ENCODE data around the gene RPL35.

RPL35 gene

GRCh38 chr9:124831642-124832364 lies 30.0 kb downstream of the RPL35 start:
- peak in 3 of 10 donors; percentile 24 to 31 (median 26) for DNase-seq
- intact Hi-C loops (cut with DNase I), result no loop called here

DNA sequence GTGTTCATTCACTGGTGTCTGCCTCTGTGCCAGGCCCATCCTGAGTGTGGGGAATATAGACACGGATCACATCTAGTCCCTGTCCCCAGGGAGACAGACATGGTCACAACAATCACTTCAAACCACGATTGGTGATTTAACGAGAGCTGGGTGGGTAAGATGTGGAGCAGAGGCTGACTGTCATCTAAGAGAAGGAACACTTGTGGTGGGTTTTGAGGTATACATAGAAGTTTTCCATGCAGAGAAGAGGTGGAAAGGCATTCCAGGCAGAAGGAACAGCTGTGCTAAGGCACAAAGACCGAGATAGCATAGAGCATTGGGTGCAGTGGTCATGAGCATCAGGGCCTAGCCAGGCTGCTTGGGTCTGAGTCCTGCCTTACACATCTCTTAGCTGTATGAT lies 31.2 kb downstream of the RPL35 start:
- intact Hi-C loops (cut with DNase I), result no loop called here
- peak in 2 of 10 donors; percentile 7 to 17 for DNase-seq

GRCh38 chr9:124829334-124829669 lies 32.5 kb downstream of the RPL35 start:
- peak in 1 of 10 donors; percentile 10 for DNase-seq
- intact Hi-C loops (cut with DNase I), result no loop called here

DNA sequence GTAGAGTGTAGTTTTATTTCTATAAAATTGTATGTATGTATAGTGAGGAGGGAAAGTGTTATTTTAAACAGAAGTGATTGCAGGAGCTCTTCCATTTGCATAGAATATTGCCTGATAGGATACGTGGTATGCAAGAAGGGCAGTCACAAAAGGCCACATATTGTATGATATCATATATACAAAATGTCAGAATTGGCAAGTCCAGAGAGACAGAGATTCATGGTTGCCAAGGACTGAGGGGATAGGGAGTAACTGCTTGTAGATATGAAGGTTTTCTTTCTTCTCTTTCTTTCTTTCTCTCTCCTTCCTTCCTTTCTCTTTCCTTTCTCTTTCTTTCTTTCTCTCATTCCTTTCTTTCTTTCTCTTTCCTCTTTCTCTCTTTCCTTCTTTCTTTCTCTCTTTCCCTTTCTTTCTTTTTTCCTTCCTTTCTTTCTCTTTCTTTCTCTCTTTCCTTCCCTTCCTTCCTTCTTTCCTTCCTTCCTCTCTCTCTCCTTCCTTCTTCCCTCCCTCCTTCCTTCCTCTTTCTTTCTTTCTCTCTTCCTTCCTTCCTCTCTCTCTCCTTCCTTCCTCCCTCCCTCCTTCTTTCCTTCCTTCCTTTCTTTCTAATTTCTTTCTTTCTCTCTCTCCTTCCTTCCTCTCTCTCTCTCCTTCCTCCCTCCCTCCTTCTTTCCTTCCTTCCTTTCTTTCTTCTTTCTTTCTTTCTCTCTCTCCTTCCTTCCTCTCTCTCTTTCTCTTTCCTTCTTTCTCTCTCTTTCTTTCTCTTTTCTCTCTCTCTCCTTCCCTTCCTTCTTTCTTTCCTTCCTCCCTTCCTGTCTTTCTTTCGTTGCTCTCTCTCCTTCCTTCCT lies 33.0 kb downstream of the RPL35 start:
- intact Hi-C loops (cut with DNase I), result no loop called here
- DNase-seq, result no peak

- peak in 2 of 10 donors; percentile 23 to 48 for DNase-seq
- intact Hi-C loops (cut with DNase I), result no loop called here
Observed at GRCh38 chr9:124820698-124821623, 40.8 kb downstream of the RPL35 start.

GRCh38 chr9:124818431-124819281 lies 43.1 kb downstream of the RPL35 start:
- intact Hi-C loops (cut with DNase I), result no loop called here

DNA sequence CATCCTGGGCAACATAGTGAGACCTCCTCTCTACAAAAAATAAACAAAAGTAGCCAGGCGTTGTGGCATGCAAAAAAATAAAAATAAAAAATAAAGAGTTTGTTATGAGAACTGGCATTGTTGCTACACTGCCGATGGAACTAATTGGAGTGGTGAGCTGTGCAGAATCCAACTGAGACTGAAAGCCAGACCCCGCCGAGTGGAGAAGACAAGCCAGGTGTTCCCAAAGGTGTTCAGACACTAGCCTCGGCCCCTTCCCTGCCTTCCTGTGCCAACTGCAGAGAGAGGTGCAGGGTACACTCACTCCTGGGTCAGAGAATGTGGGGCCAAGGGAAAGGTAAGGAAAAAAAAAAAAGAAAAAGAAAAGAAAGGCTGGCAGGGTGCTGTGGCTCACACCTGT lies 46.2 kb downstream of the RPL35 start:
- intact Hi-C loops (cut with DNase I), result no loop called here
- peak in 3 of 10 donors; percentile 59 to 65 (median 62) for DNase-seq

More at GRCh38 chr9:124818431-124819281, 43.1 kb downstream of the RPL35 start:
- DNase-seq, result peak in 3 of 10 donors; percentile 27 to 51 (median 40)

GRCh38 chr9:124814164-124814535 lies 47.6 kb downstream of the RPL35 start:
- intact Hi-C loops (cut with DNase I), result no loop called here
- peak in 3 of 10 donors; percentile 3 to 37 (median 23) for DNase-seq

DNA sequence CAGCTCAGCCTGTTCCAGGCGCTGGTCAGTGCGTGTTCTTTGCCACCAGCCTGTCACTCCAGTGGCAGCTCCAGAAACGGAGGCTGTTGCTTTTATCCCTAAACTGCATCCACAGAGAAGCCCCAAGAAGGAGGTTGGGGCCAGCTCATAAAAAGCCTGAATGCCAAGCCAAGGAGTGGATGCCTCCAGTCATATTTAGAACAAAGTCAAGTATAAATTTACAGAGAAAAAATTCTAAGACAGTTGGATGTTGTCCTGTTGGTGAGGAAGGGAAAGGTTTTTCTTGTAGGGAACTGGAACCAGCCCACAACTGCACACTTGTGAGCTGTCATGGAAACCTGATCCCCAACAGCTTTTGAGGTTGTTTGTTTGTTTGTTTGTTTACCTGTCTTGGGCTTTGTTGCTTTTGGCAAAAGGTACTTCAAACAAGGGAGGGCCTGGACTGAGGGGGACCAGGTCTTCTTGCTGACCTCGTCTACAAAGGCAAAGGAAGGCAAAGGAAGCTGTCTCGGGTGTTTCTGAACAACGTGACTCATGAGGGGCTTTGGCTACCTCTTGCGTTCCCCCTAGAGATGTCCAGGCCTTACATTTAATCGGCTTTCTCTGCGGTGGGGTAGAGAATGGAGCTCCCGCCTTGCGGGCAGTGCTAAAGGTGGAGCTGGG lies 48.1 kb downstream of the RPL35 start:
- DNase-seq, result peak in 3 of 10 donors; percentile 5 to 40 (median 10)
- intact Hi-C loops (cut with DNase I), result no loop called here

- peak in 1 of 10 donors; percentile 14 for DNase-seq
- intact Hi-C loops (cut with DNase I), result no loop called here
Observed at GRCh38 chr9:124813041-124813440, 48.7 kb downstream of the RPL35 start.

DNA sequence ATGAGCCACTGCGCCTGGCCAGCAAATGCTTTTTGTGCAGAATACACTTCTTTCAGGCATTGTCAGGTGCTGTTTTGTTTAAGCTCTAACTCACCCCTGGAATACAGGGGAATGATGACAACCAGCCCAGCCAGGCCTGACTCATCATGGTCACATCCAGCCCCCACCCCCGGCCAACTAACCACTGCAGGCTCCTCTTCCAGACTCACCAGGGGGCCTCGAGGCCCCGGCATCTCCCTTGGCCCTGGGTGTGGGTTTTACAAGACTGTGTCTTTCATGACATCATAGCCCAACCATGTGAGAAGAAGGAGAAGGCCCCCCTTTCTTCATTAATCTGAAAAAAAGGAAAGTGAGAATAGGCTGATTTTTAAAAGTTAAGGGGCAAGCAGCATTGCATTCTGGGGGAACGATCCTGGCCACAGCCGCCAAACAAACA lies 49.3 kb downstream of the RPL35 start:
- intact Hi-C loops (cut with DNase I), result no loop called here

GRCh38 chr9:124810663-124811355 lies 50.9 kb downstream of the RPL35 start:
- intact Hi-C loops (cut with DNase I), result no loop called here
- peak in 3 of 10 donors; percentile 18 to 31 (median 30) for DNase-seq

More for the DNA sequence above, 49.3 kb downstream of the RPL35 start:
- peak in 3 of 10 donors; percentile 33 to 64 (median 57) for DNase-seq

DNA sequence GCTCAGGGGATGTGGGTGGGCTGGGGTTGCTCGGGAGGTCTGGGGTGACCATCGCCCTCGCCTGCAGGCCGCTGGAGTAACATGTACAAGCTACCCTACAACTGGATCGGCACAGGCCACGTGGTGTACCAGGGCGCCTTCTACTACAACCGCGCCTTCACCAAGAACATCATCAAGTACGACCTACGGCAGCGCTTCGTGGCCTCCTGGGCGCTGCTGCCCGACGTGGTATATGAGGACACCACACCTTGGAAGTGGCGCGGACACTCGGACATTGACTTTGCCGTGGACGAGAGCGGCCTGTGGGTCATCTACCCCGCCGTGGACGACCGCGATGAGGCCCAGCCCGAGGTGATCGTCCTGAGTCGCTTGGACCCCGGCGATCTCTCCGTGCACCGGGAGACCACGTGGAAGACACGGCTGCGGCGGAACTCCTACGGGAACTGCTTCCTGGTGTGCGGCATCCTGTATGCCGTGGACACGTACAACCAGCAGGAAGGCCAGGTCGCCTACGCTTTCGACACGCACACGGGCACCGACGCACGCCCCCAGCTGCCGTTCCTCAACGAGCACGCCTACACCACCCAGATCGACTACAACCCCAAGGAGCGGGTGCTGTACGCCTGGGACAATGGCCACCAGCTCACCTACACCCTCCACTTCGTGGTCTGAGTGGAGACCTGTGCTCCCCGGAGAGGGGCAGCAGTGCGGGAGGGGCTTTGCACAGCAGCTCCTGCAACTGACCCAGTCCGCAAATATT lies 51.8 kb downstream of the RPL35 start:
- DNase-seq, result peak in 3 of 10 donors; percentile 31 to 77 (median 58)
- intact Hi-C loops (cut with DNase I), result no loop called here

- peak in 1 of 10 donors; percentile 3 for DNase-seq
- intact Hi-C loops (cut with DNase I), result no loop called here
Observed at GRCh38 chr9:124809211-124809610, 52.5 kb downstream of the RPL35 start.

- peak in 3 of 10 donors; percentile 16 to 47 (median 30) for DNase-seq
Observed at GRCh38 chr9:124808246-124808956, 53.4 kb downstream of the RPL35 start.

More at GRCh38 chr9:124808246-124808956, 53.4 kb downstream of the RPL35 start:
- intact Hi-C loops (cut with DNase I), result no loop called here
